ENCODE results near the gene KCNJ5.

KCNJ5 gene

DNA sequence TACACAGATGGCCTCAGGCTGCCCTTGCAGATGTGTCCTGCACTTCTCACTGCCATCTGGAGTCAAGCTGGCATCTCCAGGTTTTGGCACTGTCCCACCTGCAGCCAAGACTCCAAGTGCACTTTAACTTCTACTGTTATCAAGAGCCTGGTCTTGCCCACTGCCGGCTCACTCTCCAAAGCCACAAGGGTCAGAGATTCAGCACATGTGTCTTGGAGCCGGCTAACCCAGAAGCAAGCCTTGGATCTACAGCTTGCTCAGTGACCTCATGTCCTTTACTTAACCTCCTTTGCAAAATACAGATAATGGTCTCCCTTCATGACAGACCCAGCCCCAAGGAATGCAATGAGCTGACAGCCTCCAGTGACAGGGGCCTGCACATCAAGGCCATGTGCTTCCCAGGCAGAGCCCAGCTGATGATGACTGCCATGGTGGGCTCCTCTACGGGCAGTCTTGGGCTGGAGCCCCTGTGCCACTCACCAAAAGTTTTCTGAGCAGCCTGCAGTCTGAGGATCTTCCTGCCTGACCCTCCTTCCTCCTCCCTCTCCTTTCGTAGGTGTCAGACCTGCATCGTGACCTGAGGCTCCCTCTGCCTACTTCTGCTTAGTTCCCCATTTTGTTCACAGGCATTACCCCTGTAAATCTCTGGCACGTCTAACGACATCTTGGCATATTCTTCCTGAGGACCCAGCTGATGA, 42.5 kb downstream of the KCNJ5 start:
- no peak for DNase-seq (ENCODE audit: low read depth)

DNA sequence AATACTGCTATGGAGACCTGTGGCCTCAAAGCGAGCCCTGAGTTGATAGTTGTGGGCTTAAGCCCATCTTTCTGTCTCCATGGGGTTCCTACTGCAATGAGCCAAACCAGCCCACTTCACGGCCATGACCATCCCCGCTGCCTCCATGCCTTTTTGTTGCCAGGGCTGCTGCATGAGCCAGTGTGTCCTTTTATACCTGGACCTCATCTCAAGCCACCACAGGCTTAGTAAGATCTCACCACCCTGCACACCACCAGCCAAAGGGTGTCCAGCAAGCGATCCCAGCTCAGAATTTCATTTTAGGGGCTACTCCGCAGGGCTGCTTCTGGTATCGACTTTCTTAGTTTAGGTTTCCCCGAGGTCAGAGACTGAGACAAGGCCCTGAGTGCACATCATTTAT, 43.2 kb downstream of the KCNJ5 start:
- DNase-seq (ENCODE audit: low read depth): no peak

DNA sequence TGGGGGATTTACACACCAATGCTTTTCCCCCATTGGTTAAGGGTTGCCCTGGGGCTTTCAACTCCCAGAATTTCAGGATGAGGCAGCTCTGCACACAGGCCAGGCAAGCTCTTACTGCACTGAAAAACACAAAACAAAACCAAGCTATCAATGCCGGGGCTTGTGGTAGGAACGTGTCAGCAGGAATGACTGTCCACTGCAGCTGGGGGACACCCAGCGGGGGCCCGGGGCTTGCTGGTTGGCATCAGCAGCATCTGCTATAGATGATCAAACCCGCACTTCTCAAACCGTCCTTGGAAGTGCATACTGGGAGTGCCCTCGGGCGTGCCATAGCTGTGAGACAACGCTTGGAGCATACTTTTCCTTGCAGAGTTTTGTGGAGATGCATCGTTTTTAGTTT, 43.8 kb downstream of the KCNJ5 start:
- DNase-seq (ENCODE audit: low read depth): no peak

DNA sequence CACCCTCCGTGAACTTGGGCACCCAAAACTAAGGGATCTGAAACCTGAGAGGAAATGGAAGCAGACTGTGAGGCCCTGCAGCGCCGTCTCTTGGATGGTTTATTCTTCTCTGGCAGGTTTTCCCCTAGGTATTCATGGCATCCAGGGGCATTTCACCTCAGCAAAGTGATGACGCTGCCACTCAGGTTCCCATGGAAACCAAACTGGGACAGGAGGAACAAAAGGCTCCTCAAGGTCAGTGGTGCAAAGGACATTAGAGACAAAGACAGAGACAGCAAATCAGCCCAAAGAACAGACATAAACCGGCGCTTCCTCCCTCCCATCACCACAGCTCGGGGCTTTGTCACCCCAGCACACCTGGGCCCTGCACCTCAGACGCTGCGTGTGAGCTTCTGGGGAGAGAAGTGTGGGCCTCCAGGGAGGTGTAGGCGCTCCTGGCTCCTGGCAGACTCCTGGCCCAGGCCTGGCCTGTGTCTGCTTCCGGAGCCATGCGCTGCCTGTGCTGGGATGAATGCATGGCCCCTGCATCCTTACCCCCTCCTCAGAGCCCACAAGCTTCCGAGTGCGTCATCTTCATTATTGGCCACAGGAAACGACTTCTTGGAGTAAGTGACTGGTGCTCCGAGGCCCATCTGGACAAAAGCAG, 45.6 kb downstream of the KCNJ5 start:
- DNase-seq (ENCODE audit: low read depth): no peak

DNA sequence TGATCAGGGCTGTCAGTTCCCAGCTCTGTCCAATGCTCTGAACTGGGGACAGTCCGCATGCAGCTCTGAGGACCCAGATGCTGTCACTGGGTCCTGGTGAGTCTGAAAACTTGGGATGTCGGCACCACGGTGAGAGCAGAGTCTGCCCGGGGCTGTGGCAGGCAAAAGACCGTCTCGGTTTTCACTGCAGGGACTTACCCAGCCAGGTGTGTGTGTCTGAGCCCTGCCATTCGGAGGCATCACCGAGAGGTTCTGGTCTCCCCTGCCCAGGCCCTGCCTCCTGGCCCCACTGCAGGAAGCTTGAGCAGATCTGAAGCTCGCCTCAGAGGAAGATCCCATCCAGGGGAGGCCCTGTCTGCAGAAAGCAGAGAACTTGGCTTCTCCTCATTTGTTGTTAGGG, 46.3 kb downstream of the KCNJ5 start:
- DNase-seq (ENCODE audit: low read depth): no peak

DNA sequence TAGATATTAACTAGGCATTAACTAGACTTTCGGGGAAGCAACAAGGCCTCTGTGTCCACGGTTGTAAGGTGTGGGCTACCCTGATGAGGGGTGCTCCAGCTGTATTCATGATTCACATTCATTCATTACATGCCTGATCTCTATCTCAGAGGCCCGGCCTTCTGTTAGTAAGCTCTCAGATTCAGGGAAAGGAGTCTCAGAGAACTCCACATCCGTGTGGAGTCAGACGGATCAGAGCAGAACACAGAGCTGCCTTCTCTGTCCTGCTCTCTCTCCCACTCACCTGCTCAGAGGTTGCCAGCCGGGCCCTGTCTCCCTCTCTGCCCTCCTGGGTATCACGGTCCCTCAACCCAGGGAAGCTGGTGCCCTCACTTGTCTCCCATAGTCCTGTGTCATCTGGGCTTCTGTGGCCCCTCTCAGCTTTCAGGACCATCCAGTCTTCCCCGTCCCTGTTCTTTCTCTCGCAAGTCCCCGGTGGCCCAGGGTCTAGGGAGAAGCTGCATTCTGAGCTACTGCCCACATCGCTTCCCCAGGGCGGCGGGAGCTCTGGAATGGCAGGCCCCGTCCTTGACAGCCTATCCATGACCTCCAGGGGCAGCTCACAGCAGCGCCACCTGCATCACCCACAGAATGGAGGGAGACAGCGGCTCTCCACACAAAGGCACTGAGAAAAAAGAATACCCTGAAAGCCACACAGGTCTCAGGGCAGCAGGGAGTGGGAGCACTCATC, 47.2 kb downstream of the KCNJ5 start:
- DNase-seq (ENCODE audit: low read depth): no peak

DNA sequence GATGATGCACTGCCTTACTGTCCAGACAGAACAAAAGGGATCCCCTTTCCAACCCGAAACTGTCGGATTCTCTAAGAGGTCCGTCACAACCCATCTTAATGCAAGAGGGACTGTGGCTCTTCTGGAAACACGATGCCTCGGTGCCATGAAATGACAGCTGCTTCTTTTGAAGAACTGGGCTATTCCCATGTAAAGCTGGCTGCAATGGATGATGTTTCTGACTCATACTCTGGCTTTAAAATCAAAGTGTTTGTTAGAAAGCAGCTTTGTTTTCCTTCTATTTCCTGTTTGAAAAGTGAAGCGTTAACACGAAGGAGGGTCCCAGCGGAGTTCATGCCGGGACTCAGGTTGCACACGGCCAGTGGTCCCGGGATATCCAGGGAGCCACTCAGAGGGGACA, 48.4 kb downstream of the KCNJ5 start:
- DNase-seq (ENCODE audit: low read depth): no peak

DNA sequence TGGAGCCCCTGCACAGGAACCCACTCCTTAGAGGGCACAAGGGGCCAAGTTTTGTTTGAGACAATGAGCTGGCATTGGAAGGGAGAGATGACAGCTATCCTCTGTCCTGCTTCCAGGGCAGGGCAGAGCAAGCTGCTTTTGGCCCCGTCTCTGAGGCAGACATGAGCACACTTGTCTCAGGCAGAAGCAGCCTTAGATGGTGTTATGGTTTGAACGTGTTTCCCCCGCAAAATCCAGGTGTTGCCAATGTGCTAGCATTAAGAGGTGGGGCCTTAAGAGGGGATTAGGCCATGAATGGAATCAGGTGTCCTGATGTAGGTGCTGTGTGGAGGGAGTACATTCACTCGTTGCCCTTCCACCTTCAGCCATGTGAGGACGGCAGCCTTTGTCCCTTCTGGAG, 49.0 kb downstream of the KCNJ5 start:
- no peak for DNase-seq (ENCODE audit: low read depth)

DNA sequence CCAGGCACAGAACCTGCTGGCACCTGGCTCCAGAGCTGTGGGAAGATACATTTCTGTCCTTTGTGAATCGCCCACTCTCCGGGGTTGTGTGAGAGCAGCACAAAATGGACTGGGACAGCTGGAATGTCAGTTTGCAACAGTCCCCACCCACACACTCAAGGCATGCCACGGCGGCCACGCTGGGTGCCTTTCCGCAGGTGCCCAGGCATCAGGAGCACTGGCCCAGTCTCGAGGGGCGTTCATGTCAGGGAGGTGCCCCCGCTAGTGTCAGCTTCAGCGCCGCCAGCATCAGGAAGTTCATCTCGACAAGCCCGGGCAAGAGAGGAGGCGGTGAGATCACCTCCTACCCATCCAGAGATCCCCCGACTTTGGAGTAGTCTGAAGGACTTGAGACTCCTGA, 49.4 kb downstream of the KCNJ5 start:
- DNase-seq (ENCODE audit: low read depth): no peak

DNA sequence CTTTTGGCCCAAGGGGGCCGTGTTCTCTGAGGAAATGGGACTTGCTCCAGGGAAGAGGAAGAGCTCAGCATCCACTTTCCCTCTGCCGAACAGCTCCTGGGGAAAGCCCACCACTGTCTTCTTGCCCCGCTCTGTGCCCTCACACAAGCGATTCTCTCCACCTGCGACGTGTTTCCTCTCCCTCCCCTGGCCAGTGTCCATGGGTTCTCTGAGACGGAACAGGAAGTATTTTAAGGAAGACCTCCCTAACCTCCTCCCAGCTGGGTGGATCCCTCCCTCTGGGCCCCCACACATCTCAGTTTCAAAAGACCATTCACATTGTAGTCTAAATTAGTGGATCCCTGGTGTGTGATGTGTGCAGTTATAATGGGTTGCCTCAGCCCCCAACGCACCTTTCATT, 50.0 kb downstream of the KCNJ5 start:
- DNase-seq (ENCODE audit: low read depth): no peak

DNA sequence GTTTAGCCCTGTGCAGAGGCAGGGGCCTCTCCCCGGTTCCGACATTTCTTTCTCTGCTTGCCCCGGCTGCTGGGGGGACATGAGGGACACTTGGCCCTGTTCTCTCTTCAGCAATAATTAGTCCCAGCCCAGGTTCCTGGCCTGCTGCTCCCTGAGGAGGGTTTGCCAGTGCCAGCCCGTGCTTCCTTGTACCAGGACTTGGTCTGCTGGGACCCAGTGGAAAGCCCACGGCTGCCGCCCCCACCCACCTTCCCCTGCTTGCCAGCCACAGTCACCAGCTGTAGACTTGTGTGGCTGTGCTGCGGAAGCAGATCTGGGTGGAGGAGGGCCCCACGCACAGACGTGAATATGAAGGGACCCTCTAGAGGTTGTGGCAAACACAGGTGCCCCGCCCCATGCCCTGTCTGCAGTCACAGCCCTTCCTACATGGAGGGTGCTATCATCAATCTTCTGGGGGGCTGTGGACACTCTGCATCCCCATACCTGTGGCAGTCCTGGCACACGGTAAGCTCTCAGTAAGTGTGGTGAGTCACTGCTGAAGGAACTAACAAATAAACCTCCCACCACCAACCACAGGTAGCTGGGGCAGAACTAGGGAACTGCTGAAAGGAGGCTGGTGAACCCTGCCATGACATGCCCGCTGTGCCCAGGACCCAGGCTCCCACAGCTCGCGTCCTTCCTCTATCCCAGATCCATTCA, 50.6 kb downstream of the KCNJ5 start:
- no peak for DNase-seq (ENCODE audit: low read depth)

DNA sequence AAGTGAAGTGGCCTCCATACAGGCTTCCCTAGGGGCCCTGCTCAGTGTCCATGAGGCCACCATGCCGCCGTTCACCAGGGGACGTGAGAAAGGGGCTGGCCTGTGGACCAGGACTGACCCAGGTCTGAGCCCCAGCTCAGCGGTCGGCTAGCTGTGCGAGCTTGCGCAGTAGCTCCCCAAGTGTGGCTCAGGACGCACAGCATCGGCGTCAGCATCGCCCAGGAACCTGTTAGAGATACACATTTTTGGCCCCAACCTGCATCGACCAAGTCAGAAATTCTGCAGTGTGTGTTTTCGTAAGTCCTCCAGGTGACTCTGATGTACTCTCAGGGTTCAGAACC, 51.1 kb downstream of the KCNJ5 start:
- DNase-seq (ENCODE audit: low read depth): no peak

DNA sequence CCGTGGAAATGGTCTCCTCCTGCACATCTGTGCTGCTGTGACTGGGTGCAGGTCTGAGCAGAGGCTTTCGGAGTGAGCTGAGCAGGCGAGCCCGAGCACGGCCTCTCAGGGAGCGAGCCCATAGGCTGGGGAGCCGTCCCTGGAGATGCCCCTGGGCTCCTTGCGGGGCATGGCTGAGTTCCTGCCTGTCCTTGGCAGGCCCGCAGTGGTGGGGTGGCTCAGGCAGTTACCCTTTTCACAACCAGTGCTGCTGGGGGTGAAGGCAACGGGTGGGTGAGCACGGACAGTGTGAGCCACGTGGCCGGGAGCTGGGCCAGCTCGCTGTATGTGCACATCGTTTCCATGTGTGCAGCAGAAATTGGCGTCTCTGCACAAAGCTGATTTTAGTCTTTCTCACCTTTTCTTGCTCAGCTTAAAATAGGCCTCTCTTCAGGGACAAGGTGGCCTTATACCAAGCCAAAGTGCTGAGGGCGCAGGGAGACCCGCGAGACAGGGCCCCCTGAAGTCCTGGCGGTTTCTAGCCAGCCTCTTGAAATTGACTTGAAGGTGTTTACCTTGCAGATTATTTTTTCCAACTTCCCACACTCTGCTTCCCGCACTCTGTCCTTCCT, 51.8 kb downstream of the KCNJ5 start, which contains the start of gene TP53AIP1:
TSS of gene TP53AIP1 (minus strand) at position 55 of the 611 bp plus-strand sequence. CDS start 5,053 bp downstream, outside the sequence.
- DNase-seq (ENCODE audit: low read depth): no peak

DNA sequence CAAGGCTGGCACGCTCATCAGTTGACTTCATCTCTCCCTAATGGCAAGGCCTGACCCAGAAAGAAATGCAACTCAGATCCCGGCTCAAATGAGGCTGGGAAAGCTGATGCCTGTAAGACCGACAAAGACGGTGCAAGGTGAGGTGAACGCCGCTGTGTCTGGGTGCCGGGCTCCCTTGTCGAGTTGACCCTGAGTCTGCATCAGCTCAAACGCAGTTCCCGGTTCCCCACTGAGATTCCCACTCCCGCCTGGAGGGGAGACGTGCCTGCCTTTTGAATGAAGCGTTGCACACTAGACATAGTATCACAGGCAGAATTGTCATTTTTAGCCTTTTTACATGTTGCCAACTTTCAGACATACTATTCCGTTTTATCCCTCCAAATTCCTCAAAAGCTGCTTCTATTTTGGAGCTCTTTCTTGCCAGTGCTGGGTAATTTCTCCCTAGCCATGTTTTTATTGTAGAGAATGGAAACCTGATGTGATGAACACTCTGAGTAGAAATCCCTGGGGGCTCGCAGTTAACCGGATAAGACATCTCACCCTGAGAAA, 52.3 kb downstream of the KCNJ5 start:
- no peak for DNase-seq (ENCODE audit: low read depth)

DNA sequence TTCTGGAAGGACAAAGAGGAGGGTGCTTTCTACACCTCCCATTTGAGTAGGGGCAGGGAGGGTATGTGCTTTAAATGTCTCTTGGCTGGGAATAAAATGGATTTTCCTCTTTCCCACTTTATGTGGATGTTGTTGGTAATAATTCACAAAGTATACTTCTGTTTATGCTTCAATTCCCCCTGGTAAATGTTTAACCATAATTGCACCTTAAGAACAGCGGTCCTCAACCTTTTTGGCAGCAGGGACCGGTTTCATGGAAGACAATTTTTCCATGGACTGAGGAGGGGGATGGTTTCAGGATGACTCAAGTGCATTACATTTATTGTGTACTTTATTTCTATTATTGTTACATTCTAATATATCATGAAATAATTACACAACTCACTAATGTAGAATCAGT, 55.5 kb downstream of the KCNJ5 start:
- no peak for DNase-seq (ENCODE audit: low read depth)

DNA sequence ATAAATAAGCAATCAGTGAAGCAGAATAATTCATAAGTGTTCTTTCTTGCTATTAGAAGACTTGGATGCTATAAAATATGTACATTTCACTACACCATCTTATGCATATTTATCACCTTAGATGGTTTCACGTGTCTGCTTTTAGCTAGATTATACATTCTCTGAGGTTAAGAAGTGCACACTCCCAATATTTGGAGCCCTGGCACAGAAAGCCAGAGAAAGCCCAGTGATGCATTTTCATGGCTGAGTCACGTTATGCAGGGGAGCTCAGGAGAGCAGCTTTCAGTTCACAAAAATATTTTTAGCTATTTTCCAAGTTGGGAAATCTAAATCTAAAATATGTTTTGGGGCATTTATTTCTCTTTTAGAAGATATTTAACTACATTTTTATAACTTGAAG, 56.6 kb downstream of the KCNJ5 start:
- DNase-seq (ENCODE audit: low read depth): no peak

DNA sequence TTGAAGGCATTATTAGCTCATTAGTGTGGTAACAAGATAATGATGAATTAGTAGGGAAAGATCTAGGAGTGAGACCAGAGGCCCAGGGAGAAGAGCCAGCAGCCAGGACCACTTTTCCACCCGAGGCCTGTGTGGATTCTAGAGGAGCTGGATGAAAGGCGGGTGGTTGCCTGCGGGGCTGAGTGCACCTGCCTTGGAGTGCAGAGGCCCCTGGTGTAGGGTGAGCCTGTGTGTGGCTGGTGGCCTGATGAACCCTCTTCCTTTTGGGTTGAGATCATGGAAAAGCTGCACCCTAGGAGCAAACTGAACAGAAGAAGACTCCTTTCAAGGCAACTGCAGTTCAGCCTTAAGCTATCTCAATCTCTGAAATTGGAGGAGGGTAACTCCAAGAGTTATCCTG, 57.4 kb downstream of the KCNJ5 start:
- DNase-seq (ENCODE audit: low read depth): no peak

DNA sequence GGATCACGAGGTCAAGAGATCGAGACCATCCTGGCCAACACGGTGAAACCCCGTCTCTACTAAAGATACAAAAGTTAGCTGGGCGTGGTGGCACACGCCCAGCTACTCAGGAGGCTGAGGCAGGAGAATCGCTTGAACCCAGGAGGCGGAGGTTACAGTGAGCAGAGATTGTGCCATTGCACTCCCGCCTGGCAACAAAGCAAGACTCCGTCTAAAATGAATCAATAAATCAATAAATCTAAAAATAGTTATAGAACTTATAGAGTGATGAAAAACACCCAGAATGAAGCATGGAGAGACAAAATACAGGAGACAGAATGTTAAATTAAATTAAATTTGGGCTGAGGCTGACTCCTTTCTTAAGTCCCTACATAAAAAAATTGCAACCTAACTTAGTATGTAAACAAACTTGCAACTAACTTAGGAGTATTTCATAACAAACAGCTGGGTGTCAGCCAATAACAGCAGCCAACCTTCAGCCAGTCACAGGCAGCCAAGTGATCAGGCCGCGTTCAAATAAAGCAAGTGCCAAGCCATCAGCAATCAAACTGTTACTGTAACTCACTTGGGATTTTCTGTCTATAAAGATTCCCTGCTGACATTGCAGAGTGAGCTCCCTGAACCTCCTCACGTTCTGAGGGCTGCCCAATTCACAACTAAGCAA, 58.8 kb downstream of the KCNJ5 start:
- DNase-seq (ENCODE audit: low read depth): no peak

DNA sequence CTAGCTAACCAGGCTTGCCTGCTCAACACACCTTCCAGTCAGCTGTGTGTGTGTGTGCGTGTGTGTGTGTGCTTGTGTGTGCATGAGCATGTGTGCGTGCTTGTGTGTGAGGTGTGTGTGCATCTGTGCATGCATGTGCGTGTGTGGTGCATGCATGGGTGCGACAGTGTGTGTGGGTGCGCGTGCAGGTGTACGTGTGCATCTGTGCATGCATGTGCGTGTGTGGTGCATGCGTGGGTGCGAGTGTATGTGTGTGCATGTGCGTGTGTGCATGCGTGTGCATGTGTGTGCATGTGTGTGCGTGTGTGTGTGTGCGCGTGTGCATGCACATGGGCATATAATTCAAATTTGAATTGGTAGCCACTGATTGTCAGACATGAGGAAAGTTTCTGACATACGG, 62.0 kb downstream of the KCNJ5 start:
- no peak for DNase-seq (ENCODE audit: low read depth)

DNA sequence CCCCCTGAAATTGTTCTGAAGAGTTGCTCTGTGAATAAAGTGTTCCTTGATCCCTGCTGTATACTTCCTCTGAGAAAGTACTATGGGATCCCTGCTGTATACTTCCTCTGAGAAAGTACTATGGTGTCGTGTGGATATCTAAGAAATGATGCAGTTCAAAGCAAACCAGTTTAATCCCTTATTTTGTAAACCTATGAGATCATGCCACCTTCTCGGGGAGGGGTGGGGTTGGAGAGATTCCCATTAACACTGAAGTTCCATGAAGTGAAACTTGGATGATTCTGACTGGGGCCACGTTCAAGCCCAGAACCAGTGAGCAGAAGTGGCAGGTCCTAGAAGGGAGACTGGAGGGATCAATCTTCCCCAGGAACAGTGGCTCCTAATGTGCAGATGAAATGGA, 64.5 kb downstream of the KCNJ5 start:
- no peak for DNase-seq (ENCODE audit: low read depth)

DNA sequence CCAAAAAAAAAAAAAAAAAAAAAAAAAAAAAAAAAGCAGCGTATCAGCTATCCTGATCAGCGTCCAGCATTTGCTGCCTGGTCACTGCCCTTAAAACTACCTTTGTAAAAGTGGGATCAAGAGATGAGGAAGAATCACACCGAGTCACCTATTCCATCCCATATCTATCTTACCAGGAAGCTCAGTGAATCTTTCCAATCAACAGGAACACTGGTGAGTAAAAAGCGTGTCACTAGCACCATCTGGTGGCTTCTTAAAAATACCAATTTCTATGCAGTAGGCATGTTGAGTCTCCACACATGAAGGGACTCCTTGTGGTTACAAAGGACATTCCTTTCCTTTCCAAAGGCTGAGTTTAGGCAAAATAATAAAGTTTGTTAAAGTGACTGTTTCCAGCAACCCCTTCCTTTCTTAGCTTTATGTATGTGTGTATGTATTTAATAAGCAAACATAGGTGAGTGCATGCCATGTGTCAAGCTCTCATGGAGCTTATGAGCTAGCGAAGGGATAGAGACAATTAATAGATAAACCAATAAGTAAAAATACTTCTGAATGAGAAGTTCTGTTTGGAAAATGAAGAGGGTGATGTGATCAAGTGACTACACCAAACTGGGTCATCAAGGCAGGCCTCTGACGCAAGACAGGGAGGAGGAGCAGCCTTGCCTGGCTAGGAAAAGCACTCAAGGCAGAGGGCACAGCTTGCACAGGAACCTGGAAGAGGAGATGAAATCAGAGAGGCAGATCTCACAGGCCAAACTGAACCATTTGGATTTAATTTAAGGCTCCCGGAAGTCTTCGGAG, 65.4 kb downstream of the KCNJ5 start:
- no peak for DNase-seq (ENCODE audit: low read depth)
